OCI-LY7 (cell line): ENCODE measurements around the gene CLVS2. TPM values are rescaled to one million over a fixed set of nuclear protein-coding genes. Genes with fewer than 3 reads are reported as not detected.

Source experiments
- BruUV-seq: library from RNA; stranded (reverse); fragments of 400-500 nt; replicated peaks from 2 replicates; lab custom pipeline; 2021; lab: Mats Ljungman, UMichigan
- CTCF ChIA-PET: fragments of 300-600 bp; sonication (Branson Sonifier 250); formaldehyde crosslinking; loops from one replicate; lab custom pipeline; 2022; ENCODE audit warnings: antibody characterized with exemption; ENCODE audit not compliant: unreplicated experiment; lab: Charles Lee
- POLR2A ChIA-PET: fragments of 300-600 bp; sonication (Branson Sonifier 250); formaldehyde crosslinking; loops from one replicate; lab custom pipeline; 2022; ENCODE audit warnings: antibody characterized with exemption; lab: Charles Lee
- DNase-seq: peaks from one replicate; pipeline ENCODE4 v3.0.0-alpha.2; 2015; ENCODE audit warnings: low spot score
- H2AFZ ChIP-seq: fragments of 200-600 bp; sonication (generic), shearing (Covaris generic); 2 replicates; pipeline ENCODE4 v1.6.1; 2014; ENCODE audit warnings: mild to moderate bottlenecking, antibody characterized with exemption, low read length, moderate library complexity
- H3K27ac ChIP-seq: fragments of 200-600 bp; sonication (generic); 2 replicates; pipeline ENCODE4 v1.5.1; 2014; ENCODE audit warnings: mixed run types, low read depth, mild to moderate bottlenecking, moderate library complexity, low read length, inconsistent platforms; ENCODE audit not compliant: poor library complexity, severe bottlenecking
- H3K36me3 ChIP-seq: fragments of 200-600 bp; sonication (generic); 2 replicates; pipeline ENCODE4 v1.6.1; 2014; ENCODE audit warnings: mild to moderate bottlenecking, antibody characterized with exemption, low read length, moderate library complexity, mixed read lengths; ENCODE audit not compliant: insufficient read depth
- H3K4me1 ChIP-seq: fragments of 200-600 bp; sonication (generic); 2 replicates; pipeline ENCODE4 v1.5.1; 2014; ENCODE audit warnings: mild to moderate bottlenecking, low read length; ENCODE audit not compliant: insufficient read depth, poor library complexity, severe bottlenecking
- H3K4me2 ChIP-seq: fragments of 200-600 bp; sonication (generic); 2 replicates; pipeline ENCODE4 v1.6.1; 2014; ENCODE audit warnings: mild to moderate bottlenecking, low read length
- H3K4me3 ChIP-seq: fragments of 200-600 bp; sonication (generic); 2 replicates; pipeline ENCODE4 v1.5.1; 2014; ENCODE audit warnings: mild to moderate bottlenecking, low read depth, low read length; ENCODE audit not compliant: poor library complexity, severe bottlenecking
- H3K79me2 ChIP-seq: fragments of 200-600 bp; sonication (generic); 2 replicates; pipeline ENCODE4 v1.6.1; 2016; ENCODE audit warnings: low read depth, mild to moderate bottlenecking, low read length, moderate library complexity, mixed read lengths; ENCODE audit not compliant: insufficient read depth
- H3K9me2 ChIP-seq: fragments of 200-600 bp; sonication (generic); 2 replicates; pipeline ENCODE4 v1.6.1; 2016; ENCODE audit warnings: mild to moderate bottlenecking, low read length, mixed read lengths; ENCODE audit not compliant: insufficient read depth
- H3K9me3 ChIP-seq: fragments of 200-600 bp; sonication (generic); 2 replicates; pipeline ENCODE4 v1.6.1; 2014; ENCODE audit warnings: mild to moderate bottlenecking, mixed run types, low read length, mixed read lengths
- H4K20me1 ChIP-seq: fragments of 200-600 bp; sonication (generic); 2 replicates; pipeline ENCODE4 v1.6.1; 2014; ENCODE audit warnings: mild to moderate bottlenecking, antibody characterized with exemption, low read length, moderate library complexity, mixed read lengths; ENCODE audit not compliant: insufficient read depth
- EZH2phosphoT487 ChIP-seq: fragments of 200-600 bp; sonication (generic); IDR thresholded peaks from 2 replicates; pipeline ENCODE4 v1.6.1; 2018; ENCODE audit warnings: low read depth, borderline replicate concordance, mild to moderate bottlenecking, mixed run types, antibody characterized with exemption, low read length, moderate library complexity, mixed read lengths
- intact Hi-C: fragments of 100-400 bp; cut with micrococcal nuclease; formaldehyde crosslinking; loops from one replicate; pipeline ENCODE4 v1.10.0; 2022; ENCODE audit not compliant: unreplicated experiment
- total RNA-seq, 2 experiments: library from RNA; depleted of rRNA in 1 of 2; stranded (reverse); fragments of >200 nt in 1 of 2; shearing (Covaris generic) in 1 of 2; gene quantifications; 2 replicates each; pipeline ENCODE4 v1.2.3, GENCODE V29; 2014 to 2022
- TF ChIP-seq, protein P1 (sequence below): fragments of 200-600 bp; sonication (generic); conservative IDR thresholded peaks from 2 replicates; pipeline ENCODE4 v1.5.1; 2014; ENCODE audit warnings: mild to moderate bottlenecking, antibody characterized with exemption, low read length, moderate library complexity, mixed read lengths

The CLVS2 gene
- total RNA-seq, 2 experiments from 2014 or later: not detected

DNA sequence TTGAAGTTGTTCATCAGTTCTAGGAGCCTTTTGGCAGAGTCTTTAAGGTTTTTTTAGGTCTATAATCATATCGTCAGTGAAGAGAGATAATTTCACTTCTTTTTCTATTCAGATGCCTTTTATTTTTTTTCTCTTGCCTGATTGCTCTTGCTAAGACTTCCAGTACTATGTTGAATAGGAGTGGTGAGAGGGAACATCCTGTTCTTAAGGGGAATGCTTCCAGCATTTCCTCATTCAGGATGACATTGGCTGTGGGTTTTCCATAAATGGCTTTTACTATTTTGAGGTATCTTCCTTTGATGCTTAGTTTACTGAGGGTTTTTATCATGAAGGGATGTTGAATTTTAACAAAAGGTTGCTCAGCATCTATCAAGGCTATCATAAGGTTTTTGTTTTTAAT lies 109.5 kb downstream of the CLVS2 start:
- intact Hi-C loops: no loop called here

DNA sequence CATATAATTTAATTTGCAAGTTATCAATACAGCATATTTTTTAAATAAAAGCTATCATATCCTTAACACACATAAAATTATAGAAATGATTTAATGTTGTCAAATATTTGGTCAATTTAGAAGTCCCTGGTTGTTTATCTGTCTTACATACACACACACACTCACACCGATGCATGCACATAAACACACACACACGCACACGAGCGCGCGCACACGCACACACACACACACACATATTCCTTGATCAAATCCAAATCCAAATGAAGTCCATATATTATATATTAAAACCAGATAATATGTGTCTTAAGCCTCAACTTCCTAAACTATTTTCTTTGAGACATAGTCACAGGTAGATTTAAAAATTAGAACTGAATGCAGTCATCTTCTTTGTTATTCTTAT lies 120.3 kb downstream of the CLVS2 start:
- intact Hi-C loops: no loop called here
- no peaks in the 10 kb centered on the region for H3K79me2 ChIP-seq
- TF ChIP-seq EZH2phosphoT487: no peak
- TF ChIP-seq, protein P1, sequence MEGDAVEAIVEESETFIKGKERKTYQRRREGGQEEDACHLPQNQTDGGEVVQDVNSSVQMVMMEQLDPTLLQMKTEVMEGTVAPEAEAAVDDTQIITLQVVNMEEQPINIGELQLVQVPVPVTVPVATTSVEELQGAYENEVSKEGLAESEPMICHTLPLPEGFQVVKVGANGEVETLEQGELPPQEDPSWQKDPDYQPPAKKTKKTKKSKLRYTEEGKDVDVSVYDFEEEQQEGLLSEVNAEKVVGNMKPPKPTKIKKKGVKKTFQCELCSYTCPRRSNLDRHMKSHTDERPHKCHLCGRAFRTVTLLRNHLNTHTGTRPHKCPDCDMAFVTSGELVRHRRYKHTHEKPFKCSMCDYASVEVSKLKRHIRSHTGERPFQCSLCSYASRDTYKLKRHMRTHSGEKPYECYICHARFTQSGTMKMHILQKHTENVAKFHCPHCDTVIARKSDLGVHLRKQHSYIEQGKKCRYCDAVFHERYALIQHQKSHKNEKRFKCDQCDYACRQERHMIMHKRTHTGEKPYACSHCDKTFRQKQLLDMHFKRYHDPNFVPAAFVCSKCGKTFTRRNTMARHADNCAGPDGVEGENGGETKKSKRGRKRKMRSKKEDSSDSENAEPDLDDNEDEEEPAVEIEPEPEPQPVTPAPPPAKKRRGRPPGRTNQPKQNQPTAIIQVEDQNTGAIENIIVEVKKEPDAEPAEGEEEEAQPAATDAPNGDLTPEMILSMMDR: no peak
- ChIA-PET POLR2A (interaction anchor here (0.6 kb wide), 1 partner anchor 1771 kb away, joined by 5 read pairs; no protein-coding TSS in a partner anchor), CTCF (no interaction called here)
- no peaks in the 10 kb centered on the region for H3K36me3 ChIP-seq
- no peak for DNase-seq
- no TSS peak for BruUV-seq
- no peaks in the 10 kb centered on the region for H4K20me1 ChIP-seq
- H3K9me2 ChIP-seq: no peaks in the 10 kb centered on the region
- H3K4me1 ChIP-seq: no peaks in the 10 kb centered on the region
- H3K4me3 ChIP-seq: no peak overlapping the region
- no peak overlapping the region for H3K4me2 ChIP-seq
- H2AFZ ChIP-seq: no peak overlapping the region
- no peaks in the 10 kb centered on the region for H3K9me3 ChIP-seq
- no peak overlapping the region for H3K27ac ChIP-seq

More for the DNA sequence above, 109.5 kb downstream of the CLVS2 start:
- H3K36me3 ChIP-seq: no peaks in the 10 kb centered on the region
- H3K4me3 ChIP-seq: no peak overlapping the region
- BruUV-seq: no TSS peak
- no peaks in the 10 kb centered on the region for H3K79me2 ChIP-seq
- POLR2A ChIA-PET: interaction anchor here (0.9 kb wide), 1 partner anchor 306 kb away, joined by 3 read pairs; no protein-coding TSS in a partner anchor
- no peak overlapping the region for H2AFZ ChIP-seq
- H3K4me2 ChIP-seq: no peak overlapping the region
- H3K27ac ChIP-seq: no peak overlapping the region
- CTCF ChIA-PET: no interaction called here
- TF ChIP-seq, protein P1: no peak
- no peak for TF ChIP-seq EZH2phosphoT487
- no peaks in the 10 kb centered on the region for H3K9me3 ChIP-seq
- H3K4me1 ChIP-seq: no peaks in the 10 kb centered on the region
- no peaks in the 10 kb centered on the region for H3K9me2 ChIP-seq
- no peaks in the 10 kb centered on the region for H4K20me1 ChIP-seq
- DNase-seq: no peak

GRCh38 chr6:123117145-123117908 lies 121.3 kb downstream of the CLVS2 start:
- no peak for TF ChIP-seq EZH2phosphoT487
- TF ChIP-seq, protein P1: no peak
- BruUV-seq: no TSS peak

More at GRCh38 chr6:123117145-123117908, 121.3 kb downstream of the CLVS2 start:
- ChIA-PET CTCF (no interaction called here), POLR2A (no interaction called here)
- intact Hi-C loops: no loop called here
- H2AFZ ChIP-seq: no peak overlapping the region
- no peaks in the 10 kb centered on the region for H3K36me3 ChIP-seq
- no peaks in the 10 kb centered on the region for H3K9me2 ChIP-seq
- no peaks in the 10 kb centered on the region for H3K79me2 ChIP-seq
- no peak for DNase-seq
- H3K4me2 ChIP-seq: no peak overlapping the region
- no peak overlapping the region for H3K27ac ChIP-seq
- no peaks in the 10 kb centered on the region for H3K4me1 ChIP-seq
- no peak overlapping the region for H3K4me3 ChIP-seq
- no peaks in the 10 kb centered on the region for H4K20me1 ChIP-seq
- no peaks in the 10 kb centered on the region for H3K9me3 ChIP-seq
